ENCODE results near the gene IPO13.

- no peak for TF ChIP-seq POLR2A (IDR thresholded peaks at IDR 0.05)
- TF ChIP-seq, protein P1, sequence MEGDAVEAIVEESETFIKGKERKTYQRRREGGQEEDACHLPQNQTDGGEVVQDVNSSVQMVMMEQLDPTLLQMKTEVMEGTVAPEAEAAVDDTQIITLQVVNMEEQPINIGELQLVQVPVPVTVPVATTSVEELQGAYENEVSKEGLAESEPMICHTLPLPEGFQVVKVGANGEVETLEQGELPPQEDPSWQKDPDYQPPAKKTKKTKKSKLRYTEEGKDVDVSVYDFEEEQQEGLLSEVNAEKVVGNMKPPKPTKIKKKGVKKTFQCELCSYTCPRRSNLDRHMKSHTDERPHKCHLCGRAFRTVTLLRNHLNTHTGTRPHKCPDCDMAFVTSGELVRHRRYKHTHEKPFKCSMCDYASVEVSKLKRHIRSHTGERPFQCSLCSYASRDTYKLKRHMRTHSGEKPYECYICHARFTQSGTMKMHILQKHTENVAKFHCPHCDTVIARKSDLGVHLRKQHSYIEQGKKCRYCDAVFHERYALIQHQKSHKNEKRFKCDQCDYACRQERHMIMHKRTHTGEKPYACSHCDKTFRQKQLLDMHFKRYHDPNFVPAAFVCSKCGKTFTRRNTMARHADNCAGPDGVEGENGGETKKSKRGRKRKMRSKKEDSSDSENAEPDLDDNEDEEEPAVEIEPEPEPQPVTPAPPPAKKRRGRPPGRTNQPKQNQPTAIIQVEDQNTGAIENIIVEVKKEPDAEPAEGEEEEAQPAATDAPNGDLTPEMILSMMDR (IDR thresholded peaks at IDR 0.05) = no peak
Measured at GRCh38 chr1:43952731-43953346, 6.1 kb downstream of the IPO13 start.

Measured in esophagus squamous epithelium (tissue), 4 donors.